ENCODE data around the gene TET2.

TET2 gene

DNA sequence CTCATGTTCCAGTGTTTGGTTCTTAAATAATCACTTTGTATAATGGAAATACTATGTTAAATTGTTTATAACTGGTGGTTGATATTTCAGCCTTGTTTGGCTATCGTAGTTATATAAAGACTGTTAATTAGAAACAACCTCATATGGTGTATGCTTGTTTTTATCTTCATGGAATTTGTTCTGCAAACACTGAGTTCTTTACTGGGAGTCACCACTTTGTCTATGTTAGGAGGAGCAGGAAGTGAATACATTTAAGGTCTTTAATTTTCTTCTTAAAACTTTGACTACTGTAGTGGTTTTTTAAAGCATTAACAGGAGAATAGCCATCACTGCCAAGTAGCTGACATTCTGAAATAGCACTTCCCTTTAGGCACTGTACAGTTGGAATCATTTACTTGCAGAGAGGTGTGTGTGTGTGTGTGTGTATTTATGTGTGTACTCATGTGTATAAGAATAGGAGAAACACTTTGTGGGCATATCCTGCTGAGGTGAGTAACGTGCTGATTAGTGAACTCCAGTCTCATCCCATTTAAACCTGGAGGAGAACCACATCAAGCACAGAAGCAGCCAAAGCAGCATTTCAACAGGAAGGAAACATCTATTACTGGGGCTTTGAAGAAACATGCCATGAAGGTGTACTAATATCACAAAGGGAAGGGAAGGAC, 37.8 kb downstream of the TET2 start:
- TF ChIP-seq, protein P1, sequence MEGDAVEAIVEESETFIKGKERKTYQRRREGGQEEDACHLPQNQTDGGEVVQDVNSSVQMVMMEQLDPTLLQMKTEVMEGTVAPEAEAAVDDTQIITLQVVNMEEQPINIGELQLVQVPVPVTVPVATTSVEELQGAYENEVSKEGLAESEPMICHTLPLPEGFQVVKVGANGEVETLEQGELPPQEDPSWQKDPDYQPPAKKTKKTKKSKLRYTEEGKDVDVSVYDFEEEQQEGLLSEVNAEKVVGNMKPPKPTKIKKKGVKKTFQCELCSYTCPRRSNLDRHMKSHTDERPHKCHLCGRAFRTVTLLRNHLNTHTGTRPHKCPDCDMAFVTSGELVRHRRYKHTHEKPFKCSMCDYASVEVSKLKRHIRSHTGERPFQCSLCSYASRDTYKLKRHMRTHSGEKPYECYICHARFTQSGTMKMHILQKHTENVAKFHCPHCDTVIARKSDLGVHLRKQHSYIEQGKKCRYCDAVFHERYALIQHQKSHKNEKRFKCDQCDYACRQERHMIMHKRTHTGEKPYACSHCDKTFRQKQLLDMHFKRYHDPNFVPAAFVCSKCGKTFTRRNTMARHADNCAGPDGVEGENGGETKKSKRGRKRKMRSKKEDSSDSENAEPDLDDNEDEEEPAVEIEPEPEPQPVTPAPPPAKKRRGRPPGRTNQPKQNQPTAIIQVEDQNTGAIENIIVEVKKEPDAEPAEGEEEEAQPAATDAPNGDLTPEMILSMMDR (IDR thresholded peaks at IDR 0.05; ENCODE audit: low read depth, low read length, missing control alignments) = no peak
- in situ Hi-C loops (cut with HindIII; ENCODE audit: low sequenced_read_pairs) = no loop called here
- no peak overlapping the region for H3K4me3 ChIP-seq (ENCODE audit: low read depth, low read length)
- DNase-seq (ENCODE audit: low read depth) = peak; percentile 51

DNA sequence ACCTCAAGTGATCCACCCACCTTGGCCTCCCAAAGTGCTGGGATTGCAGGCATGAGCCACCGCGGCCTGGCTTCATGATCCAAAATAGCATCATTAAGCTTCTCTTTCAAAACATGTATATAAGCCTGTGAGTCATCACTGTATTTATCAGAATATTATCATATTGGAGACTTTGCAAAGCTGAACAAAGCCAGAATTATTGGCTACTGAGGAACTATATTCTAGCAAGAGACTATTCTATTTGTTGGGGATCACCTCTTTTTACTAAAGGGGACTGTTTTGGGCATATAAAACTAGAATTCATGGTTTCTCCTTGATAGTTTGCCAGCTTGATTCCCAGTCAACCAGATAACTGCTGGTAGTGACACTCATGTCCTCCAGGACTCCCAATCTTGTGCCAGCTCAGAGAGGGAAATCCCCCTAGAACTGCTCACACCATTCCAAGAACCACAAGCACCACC, 40.1 kb downstream of the TET2 start:
- no peak for DNase-seq (ENCODE audit: low read depth)
- H3K4me3 ChIP-seq (ENCODE audit: low read depth, low read length) = no peak overlapping the region
- TF ChIP-seq, protein P1 (IDR thresholded peaks at IDR 0.05; ENCODE audit: low read depth, low read length, missing control alignments) = no peak
- in situ Hi-C loops (cut with HindIII; ENCODE audit: low sequenced_read_pairs) = no loop called here

DNA sequence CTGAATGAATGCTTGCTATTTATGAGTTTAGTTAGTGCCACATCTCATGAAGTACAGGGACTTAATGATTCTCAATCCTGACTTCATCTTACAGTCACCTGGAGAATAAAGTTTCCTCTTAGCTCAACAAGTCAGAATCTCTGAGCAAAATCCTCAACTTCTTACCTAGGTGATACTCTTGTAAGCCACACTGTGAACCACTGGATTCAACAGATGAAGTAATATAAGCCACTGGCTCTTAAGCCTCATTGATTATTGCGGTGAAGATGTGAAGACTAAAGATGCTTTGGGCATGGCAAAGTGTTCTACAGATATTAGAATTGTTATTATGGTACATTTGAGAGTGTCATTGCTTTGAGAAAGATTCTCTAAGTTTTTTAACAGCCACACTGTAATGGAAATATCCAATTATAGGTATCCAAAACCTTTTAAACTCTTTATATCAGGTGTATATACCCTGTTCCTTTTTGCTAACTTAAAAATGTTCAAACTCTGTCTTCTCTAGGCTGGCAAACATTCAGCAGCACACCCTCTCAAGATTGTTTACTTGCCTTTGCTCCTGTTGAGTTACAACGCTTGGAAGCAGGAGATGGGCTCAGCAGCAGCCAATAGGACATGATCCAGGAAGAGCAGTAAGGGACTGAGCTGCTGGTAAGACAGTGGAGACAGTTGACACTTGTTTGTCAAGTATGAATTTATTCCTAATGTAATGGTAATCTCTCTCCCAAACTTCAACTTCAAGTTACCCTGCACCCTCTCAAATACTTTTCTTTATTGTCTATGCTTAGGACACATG, 43.4 kb downstream of the TET2 start:
- H3K4me3 ChIP-seq (ENCODE audit: low read depth, low read length) = no peak overlapping the region
- in situ Hi-C loops (cut with HindIII; ENCODE audit: low sequenced_read_pairs) = no loop called here
- TF ChIP-seq, protein P1 (IDR thresholded peaks at IDR 0.05; ENCODE audit: low read depth, low read length, missing control alignments) = no peak
- no peak for DNase-seq (ENCODE audit: low read depth)

DNA sequence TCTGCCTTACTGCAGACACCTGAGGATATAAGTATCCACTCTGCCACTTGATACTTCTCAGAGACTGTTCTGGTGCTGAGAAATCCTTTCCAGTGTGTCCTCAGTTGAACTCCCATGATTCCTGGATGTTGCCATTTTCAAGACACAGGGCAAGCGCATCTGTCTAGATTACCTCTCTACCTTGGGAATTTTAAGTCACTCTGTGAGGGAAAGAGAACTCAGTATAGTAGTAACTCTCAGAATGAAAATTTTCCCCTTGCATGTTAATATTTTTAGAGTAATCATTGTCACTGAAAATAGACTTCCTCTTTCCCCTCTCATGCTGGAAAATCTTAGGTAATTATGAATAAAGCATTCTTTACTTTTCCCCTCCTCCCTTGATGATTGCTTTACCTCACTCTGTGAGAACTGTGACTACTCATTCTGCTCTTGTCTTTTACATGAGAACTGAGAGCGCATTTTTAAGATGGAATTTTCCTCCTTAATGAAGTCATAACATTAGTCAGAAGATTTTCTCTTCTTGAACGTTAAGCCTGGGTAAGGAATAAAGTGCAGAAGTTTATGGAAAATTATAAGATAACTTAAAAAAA, 45.0 kb downstream of the TET2 start:
- no peak overlapping the region for H3K4me3 ChIP-seq (ENCODE audit: low read depth, low read length)
- DNase-seq (ENCODE audit: low read depth) = no peak
- TF ChIP-seq, protein P1 (IDR thresholded peaks at IDR 0.05; ENCODE audit: low read depth, low read length, missing control alignments) = no peak
- in situ Hi-C loops (cut with HindIII; ENCODE audit: low sequenced_read_pairs) = no loop called here

DNA sequence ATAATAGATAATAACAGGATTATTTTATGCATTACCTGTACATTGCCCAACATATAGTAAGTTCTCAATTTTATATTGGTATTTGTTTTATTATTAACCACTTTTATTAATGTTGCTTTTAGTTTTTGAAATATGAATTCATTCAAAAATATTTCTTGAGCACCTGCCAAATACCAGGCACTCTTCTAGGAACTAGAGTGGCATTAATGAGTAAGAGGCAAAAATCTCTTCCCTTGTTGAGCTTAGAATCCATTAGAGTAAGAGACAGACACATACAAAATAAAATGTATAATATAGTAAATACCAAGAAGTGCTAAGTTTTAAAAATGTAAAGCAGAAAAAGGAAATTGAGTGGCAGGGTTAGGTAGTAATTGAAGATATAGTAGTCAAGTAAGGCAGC, 45.8 kb downstream of the TET2 start:
- in situ Hi-C loops (cut with HindIII; ENCODE audit: low sequenced_read_pairs) = no loop called here
- H3K4me3 ChIP-seq (ENCODE audit: low read depth, low read length) = no peak overlapping the region
- no peak for DNase-seq (ENCODE audit: low read depth)
- TF ChIP-seq, protein P1 (IDR thresholded peaks at IDR 0.05; ENCODE audit: low read depth, low read length, missing control alignments) = no peak

DNA sequence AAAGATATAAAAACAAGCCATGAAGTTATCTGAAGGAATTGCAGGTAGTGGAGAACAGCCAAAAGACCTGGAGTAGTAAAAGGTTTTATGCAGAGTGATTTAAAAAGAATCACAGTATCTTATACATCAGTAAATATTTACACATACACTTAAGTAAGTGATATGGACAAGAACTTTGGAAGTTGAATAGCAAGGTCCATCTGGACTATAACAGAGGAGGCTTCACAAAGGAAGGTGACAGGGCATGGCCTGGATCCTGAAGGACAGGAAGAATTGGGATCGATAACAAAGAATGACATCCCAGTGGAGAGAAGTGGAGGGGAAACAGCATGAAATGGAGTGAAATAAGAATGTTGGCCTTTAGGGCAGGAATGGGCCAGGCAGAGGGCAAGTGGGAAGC, 46.2 kb downstream of the TET2 start:
- in situ Hi-C loops (cut with HindIII; ENCODE audit: low sequenced_read_pairs) = no loop called here
- no peak for DNase-seq (ENCODE audit: low read depth)
- TF ChIP-seq, protein P1 (IDR thresholded peaks at IDR 0.05; ENCODE audit: low read depth, low read length, missing control alignments) = no peak
- H3K4me3 ChIP-seq (ENCODE audit: low read depth, low read length) = no peak overlapping the region
